HCT116 (cell line): Measurements from ENCODE around the gene OTOGL. TPM values are rescaled to one million over a fixed set of nuclear protein-coding genes. Genes with fewer than 3 reads are reported as not detected.

Experiments used
- ATAC-seq: fragments of 200-7000 bp; cut with Tn5 transposase; 2 replicates; pipeline ENCODE4 v1.9.1; 2020; ENCODE audit warnings: mild to moderate bottlenecking, moderate library complexity
- BruUV-seq: library from RNA; stranded (reverse); fragments of 400-500 nt; replicated peaks from 2 replicates; lab custom pipeline; 2021; lab: Mats Ljungman, UMichigan
- CTCF ChIA-PET: fragments of 300-600 bp; sonication (Branson Sonifier 250); formaldehyde crosslinking; loops from one replicate; lab custom pipeline; 2021; ENCODE audit warnings: antibody characterized with exemption; lab: Charles Lee
- POLR2A ChIA-PET: fragments of 300-600, 350-600 bp; sonication (Branson Sonifier 250); formaldehyde crosslinking; loops from one replicate; lab custom pipeline; 2021; ENCODE audit warnings: antibody characterized with exemption; lab: Charles Lee
- RAD21 ChIA-PET, 2 experiments: fragments of 300-600 bp; sonication (Branson Sonifier 250); formaldehyde crosslinking; loops; one replicate each; lab custom pipeline; 2023; ENCODE audit warnings: low total read pairs in 2 of 2; ENCODE audit not compliant: uncharacterized antibody in 2 of 2, unreplicated experiment in 2 of 2, low non-redundant PET in 1 of 2; lab: Charles Lee
- DNase-seq: peaks from one replicate; pipeline ENCODE4 v3.0.0-alpha.2; 2010; ENCODE audit warnings: low read depth, low spot score
- H2AFZ ChIP-seq: fragments of 200-600 bp; shearing (Covaris generic), sonication (generic); 2 replicates; pipeline ENCODE4 v1.6.1; 2017; ENCODE audit warnings: low read depth, mixed run types, mixed read lengths, antibody characterized with exemption, low read length; ENCODE audit not compliant: poor library complexity, severe bottlenecking
- H3K27ac ChIP-seq: 2 replicates; pipeline ENCODE4 v1.5.1; 2012; ENCODE audit warnings: low read depth, low read length
- H3K27me3 ChIP-seq: fragments of 200-600 bp; sonication (generic); 2 replicates; pipeline ENCODE4 v1.6.1; 2016; ENCODE audit warnings: mixed run types, low read length, mixed read lengths; ENCODE audit not compliant: insufficient read depth
- H3K36me3 ChIP-seq, 2 experiments: fragments of 200-500 bp in 1 of 2; fragments of 200-600 bp in 1 of 2; sonication (Bioruptor generic) in 1 of 2; sonication (generic) in 1 of 2; 2 replicates each; pipeline versions ENCODE4 v1.5.1 to v1.6.1; 2014 to 2016; ENCODE audit warnings: low read length in 2 of 2, inconsistent platforms in 1 of 2, mixed read lengths in 1 of 2, mixed run types in 1 of 2; ENCODE audit not compliant: insufficient read depth in 2 of 2, control insufficient read depth in 1 of 2
- H3K4me1 ChIP-seq, 2 experiments: fragments of 200-600 bp in 1 of 2; sonication (generic) in 1 of 2; 2 replicates each; pipeline versions ENCODE4 v1.5.1 to v1.6.1; 2012 to 2017; ENCODE audit warnings: low read length in 2 of 2, inconsistent platforms in 1 of 2, mild to moderate bottlenecking in 1 of 2, mixed read lengths in 1 of 2, mixed run types in 1 of 2, moderate library complexity in 1 of 2; ENCODE audit not compliant: insufficient read depth in 2 of 2, control insufficient read depth in 1 of 2
- H3K4me2 ChIP-seq: fragments of 200-600 bp; sonication (generic); 2 replicates; pipeline ENCODE4 v1.6.1; 2017; ENCODE audit warnings: mixed run types, low read length, mixed read lengths
- H3K4me3 ChIP-seq, 2 experiments: fragments of 200-600 bp in 1 of 2; sonication (generic) in 1 of 2; replicated peaks in 1 of 2; 2 replicates each; pipeline ENCODE4 v1.5.1; 2011 to 2016; ENCODE audit warnings: low read length in 2 of 2, control low read depth in 1 of 2, low read depth in 1 of 2, mild to moderate bottlenecking in 1 of 2, mixed read lengths in 1 of 2, mixed run types in 1 of 2
- H3K79me2 ChIP-seq: fragments of 200-600 bp; sonication (generic); 2 replicates; pipeline ENCODE4 v1.6.1; 2017; ENCODE audit warnings: mild to moderate bottlenecking, mixed run types, low read length, moderate library complexity, mixed read lengths; ENCODE audit not compliant: insufficient read depth
- H3K9ac ChIP-seq: fragments of 200-600 bp; sonication (generic); 2 replicates; pipeline ENCODE4 v1.6.1; 2016; ENCODE audit warnings: low read length, mixed read lengths
- H3K9me2 ChIP-seq: fragments of 200-600 bp; sonication (generic), shearing (Covaris generic); 2 replicates; pipeline ENCODE4 v1.6.1; 2017; ENCODE audit warnings: mixed run types, mild to moderate bottlenecking, moderate library complexity; ENCODE audit not compliant: insufficient read depth
- H3K9me3 ChIP-seq, 2 experiments: fragments of 200-500 bp in 1 of 2; fragments of 200-600 bp in 1 of 2; sonication (Bioruptor generic) in 1 of 2; sonication (generic) in 1 of 2; 2 replicates each; pipeline ENCODE4 v1.6.1; 2014 to 2017; ENCODE audit warnings: low read length in 2 of 2, mixed read lengths in 2 of 2, inconsistent platforms in 1 of 2, low read depth in 1 of 2, mild to moderate bottlenecking in 1 of 2, mixed run types in 1 of 2, moderate library complexity in 1 of 2; ENCODE audit not compliant: control insufficient read depth in 1 of 2, insufficient read depth in 1 of 2
- H4K20me1 ChIP-seq: fragments of 200-600 bp; sonication (generic), shearing (Covaris generic); 2 replicates; pipeline ENCODE4 v1.6.1; 2017; ENCODE audit warnings: mixed run types, mild to moderate bottlenecking, moderate library complexity; ENCODE audit not compliant: insufficient read depth
- CEBPB ChIP-seq: IDR thresholded peaks from 2 replicates; pipeline ENCODE4 v1.6.1; 2012; ENCODE audit warnings: low read depth
- RAD21 ChIP-seq: IDR thresholded peaks from 2 replicates; pipeline ENCODE4 v1.6.1; 2012; ENCODE audit warnings: low read depth, mild to moderate bottlenecking
- SP1 ChIP-seq: IDR thresholded peaks from 2 replicates; pipeline ENCODE4 v1.6.1; 2012; ENCODE audit warnings: low read depth
- SRF ChIP-seq: IDR thresholded peaks from 2 replicates; pipeline ENCODE4 v1.6.1; 2012; ENCODE audit warnings: low read depth
- TCF7L2 ChIP-seq: IDR thresholded peaks from 2 replicates; pipeline ENCODE4 v1.7.0; 2011; ENCODE audit warnings: borderline replicate concordance, inconsistent platforms; ENCODE audit not compliant: insufficient read depth, insufficient read length; ENCODE audit errors: extremely low read depth
- intact Hi-C: fragments of 100-400 bp; cut with micrococcal nuclease; formaldehyde crosslinking; loops from 2 replicates; pipeline ENCODE4 v1.10.0; 2022
- total RNA-seq: library from RNA; stranded (reverse); gene quantifications from one replicate; pipeline ENCODE4 v1.2.1, GENCODE V29; 2021; ENCODE audit not compliant: unreplicated experiment
- TF ChIP-seq, protein P1 (sequence below): IDR thresholded peaks from 2 replicates; pipeline ENCODE4 v1.6.1; 2011; ENCODE audit warnings: mild to moderate bottlenecking, low read length, moderate library complexity; ENCODE audit not compliant: insufficient replicate concordance; ENCODE audit errors: extremely low read depth

OTOGL gene
- total RNA-seq, 1 experiment from 2014 or later: not detected

DNA sequence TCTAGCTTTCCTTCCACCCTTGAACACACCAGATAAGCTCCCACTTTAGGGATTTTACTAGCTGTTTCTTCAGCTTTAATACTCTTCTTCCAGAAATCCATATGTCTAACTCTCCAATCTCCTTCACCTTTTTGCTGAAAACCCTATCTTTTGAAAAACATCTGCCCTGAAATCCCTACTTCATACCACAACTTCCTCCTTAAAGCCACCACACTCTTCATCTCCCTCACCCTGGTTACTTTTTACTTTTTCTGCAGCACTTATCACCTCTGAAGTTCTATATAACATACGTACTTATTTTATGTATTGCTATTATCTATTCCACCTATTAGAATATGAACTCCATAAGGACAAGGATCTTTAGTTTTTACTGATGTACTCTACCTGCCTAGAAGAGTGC is 316.1 kb downstream of the OTOGL start (continued):
- TF ChIP-seq, protein P1, sequence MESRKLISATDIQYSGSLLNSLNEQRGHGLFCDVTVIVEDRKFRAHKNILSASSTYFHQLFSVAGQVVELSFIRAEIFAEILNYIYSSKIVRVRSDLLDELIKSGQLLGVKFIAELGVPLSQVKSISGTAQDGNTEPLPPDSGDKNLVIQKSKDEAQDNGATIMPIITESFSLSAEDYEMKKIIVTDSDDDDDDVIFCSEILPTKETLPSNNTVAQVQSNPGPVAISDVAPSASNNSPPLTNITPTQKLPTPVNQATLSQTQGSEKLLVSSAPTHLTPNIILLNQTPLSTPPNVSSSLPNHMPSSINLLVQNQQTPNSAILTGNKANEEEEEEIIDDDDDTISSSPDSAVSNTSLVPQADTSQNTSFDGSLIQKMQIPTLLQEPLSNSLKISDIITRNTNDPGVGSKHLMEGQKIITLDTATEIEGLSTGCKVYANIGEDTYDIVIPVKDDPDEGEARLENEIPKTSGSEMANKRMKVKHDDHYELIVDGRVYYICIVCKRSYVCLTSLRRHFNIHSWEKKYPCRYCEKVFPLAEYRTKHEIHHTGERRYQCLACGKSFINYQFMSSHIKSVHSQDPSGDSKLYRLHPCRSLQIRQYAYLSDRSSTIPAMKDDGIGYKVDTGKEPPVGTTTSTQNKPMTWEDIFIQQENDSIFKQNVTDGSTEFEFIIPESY: no peak
- TF ChIP-seq SRF (no peak), RAD21 (no peak), TCF7L2 (no peak)

DNA sequence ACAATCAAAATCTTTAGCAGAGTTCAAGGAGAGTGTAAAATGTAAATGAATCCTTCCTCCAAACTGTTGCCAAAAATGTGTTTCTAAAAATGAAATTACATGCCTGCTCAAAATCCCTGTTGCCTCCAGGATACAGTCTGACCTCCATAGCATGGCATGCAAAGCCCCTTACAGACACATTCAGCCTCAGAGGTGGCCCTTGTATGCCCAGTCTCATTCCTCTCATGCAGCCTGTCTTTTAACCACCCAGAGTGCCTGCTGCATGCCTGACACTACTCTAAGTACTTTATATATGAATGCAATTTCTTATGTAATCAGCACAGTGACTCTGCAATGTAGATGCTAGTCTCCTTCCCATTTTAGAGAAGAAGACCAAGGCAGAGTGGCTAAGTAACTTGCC is 320.3 kb downstream of the OTOGL start:
- TF ChIP-seq CEBPB: no peak
- TF ChIP-seq, protein P1: no peak
- no peak for TF ChIP-seq SP1
- DNase-seq (no peak), ATAC-seq (no peak)
- Histone ChIP-seq H2AFZ (no peak overlapping the region), H3K9me2 (no peaks in the 10 kb centered on the region), H3K4me2 (no peak overlapping the region), H3K4me1 (no peaks in the 10 kb centered on the region), H3K9ac (no peak overlapping the region), H3K27ac (no peak overlapping the region), H3K27me3 (0 out of 2 replicates have a peak, but pooled peaks cover 7% of the 10 kb centered on the region), H4K20me1 (no peaks in the 10 kb centered on the region), H3K4me3 (no peak overlapping the region), H3K9me3 (no peaks in the 10 kb centered on the region), H3K36me3 (no peaks in the 10 kb centered on the region), H3K79me2 (no peaks in the 10 kb centered on the region)
- ChIA-PET POLR2A (no interaction called here), RAD21 (no interaction called here), CTCF (no interaction called here)
- intact Hi-C loops: loop anchor here (10.0 kb wide), 1 partner anchor 225 kb away; no protein-coding TSS in a partner anchor
- no TSS peak for BruUV-seq
